ENCODE measurements around the gene MLXIP.
"Not testable (repeated sequence)": the region's sequence is repeated elsewhere in the genome, so short reads cannot be mapped to it uniquely, and the experiment has no call there.

Gene MLXIP, protein sequence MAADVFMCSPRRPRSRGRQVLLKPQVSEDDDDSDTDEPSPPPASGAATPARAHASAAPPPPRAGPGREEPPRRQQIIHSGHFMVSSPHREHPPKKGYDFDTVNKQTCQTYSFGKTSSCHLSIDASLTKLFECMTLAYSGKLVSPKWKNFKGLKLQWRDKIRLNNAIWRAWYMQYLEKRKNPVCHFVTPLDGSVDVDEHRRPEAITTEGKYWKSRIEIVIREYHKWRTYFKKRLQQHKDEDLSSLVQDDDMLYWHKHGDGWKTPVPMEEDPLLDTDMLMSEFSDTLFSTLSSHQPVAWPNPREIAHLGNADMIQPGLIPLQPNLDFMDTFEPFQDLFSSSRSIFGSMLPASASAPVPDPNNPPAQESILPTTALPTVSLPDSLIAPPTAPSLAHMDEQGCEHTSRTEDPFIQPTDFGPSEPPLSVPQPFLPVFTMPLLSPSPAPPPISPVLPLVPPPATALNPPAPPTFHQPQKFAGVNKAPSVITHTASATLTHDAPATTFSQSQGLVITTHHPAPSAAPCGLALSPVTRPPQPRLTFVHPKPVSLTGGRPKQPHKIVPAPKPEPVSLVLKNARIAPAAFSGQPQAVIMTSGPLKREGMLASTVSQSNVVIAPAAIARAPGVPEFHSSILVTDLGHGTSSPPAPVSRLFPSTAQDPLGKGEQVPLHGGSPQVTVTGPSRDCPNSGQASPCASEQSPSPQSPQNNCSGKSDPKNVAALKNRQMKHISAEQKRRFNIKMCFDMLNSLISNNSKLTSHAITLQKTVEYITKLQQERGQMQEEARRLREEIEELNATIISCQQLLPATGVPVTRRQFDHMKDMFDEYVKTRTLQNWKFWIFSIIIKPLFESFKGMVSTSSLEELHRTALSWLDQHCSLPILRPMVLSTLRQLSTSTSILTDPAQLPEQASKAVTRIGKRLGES

DNA sequence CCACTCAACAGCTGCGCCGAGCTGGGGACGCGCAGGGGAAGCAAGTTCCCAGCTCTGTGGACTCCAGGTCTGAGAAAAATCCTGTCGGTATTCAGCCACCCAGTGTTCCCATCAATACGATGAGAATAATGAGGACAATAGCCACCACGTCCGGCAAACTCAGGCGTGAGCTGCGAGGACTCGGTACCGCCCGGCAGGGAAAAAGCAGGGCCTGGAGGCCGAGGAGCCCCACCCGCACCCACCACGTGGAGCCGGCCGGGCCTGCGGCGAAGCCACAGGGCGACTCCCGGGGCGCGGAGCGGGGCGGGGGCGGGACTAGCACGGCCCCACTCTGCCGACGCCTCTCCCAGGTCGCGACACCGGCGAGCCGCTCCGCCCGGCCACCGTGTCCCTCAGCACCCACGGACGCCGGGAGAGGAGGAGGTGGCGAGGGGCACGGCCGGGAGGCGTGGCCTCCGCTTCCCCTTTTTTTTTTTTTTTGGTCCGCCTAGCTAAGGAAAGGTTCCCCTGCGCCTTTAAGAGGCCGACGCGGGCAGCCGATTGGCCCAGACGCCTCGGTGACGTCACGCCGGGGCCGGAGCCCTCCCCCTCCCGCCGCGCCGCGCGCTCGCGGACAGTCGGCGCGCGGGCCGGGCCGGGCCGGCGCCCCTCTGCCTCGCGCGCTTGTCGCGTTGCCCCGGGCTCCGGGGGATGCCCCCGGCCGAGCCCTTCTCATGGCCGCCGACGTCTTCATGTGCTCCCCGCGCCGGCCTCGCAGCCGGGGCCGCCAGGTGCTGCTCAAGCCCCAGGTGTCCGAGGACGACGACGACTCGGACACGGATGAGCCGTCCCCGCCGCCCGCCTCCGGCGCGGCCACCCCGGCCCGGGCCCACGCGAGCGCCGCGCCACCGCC is at the start of gene MLXIP:
Gene MLXIP (plus strand): TSS at position 616 of the 892 bp plus-strand sequence. CDS start 98 bp downstream, at position 714.
- DNase-seq (ENCODE audit: low read depth in 3 of 3), result peak; percentile 80 to 82 (median 82)

DNA sequence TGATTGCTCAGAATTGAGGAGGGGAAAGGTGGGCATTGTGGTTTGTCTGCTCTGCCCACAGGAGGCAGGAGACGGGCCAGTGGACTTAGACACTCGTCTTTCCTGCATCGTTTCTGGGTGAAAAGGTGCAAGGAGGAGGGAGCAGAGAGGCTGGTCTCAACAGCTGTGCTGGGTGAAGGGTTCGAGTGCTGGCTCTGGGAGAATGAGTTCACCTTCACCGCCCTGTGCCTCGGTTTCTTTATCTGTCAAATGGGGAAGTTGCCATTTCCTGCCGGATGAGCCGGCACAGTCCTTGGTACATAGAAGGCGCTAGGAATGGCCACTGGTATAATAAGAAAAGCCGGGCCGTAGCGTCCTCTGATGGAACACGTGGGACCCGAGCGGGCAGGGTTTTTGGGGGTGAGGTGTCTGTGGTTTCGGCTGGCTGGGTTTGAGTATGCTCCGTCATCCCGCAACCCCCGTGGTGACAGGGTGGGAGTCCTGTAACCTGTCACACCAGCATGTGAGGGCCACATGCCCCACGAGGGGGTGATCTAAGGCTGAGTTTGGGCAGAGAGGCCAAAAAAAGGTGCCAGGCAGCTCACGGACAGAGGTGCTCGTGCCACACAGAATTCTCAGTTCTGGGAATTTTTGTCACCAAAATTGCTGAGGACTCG is 49.5 kb upstream of the MLXIP start:
- DNase-seq (ENCODE audit: low read depth in 3 of 3), result no peak

DNA sequence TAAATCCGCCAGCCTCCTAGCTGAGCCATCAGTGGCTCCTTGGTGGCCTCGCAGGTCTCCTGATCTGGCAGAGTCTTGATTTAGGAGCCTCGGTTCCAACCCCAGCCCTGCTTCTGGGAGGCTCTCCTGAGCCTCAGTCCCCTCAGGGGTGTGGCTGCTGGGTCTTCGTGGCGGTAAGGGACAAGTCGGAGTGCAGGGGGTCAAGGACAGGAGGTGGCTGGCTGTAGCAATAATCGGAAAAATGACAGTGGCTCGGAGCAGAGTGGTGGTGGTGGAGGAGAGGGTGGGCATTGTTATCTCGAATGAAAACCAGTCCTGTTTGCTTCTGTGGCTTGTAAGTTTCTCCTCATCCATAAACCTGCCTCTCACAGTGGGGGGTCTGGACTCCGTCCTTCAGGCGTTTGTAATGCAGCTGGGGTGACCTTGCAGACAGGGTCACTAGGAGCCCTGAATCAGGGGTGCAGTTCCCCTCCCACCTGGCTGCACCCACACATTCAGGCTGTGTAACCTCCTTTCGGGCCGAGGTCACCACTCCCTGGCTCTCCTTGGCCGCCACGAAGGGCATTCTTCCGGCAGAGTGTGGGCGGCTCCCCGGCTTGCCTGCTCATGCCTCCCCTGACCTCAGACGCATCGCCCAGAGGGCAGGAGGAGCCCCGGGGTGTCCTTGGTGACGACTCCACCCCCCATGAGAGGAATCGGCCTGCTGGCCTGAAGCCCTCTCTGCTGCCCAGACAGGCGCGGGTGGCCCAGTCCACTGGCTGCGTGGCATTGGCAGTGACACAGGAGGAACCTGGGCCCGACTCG is 48.7 kb upstream of the MLXIP start:
- DNase-seq (ENCODE audit: low read depth in 3 of 3), result no peak

DNA sequence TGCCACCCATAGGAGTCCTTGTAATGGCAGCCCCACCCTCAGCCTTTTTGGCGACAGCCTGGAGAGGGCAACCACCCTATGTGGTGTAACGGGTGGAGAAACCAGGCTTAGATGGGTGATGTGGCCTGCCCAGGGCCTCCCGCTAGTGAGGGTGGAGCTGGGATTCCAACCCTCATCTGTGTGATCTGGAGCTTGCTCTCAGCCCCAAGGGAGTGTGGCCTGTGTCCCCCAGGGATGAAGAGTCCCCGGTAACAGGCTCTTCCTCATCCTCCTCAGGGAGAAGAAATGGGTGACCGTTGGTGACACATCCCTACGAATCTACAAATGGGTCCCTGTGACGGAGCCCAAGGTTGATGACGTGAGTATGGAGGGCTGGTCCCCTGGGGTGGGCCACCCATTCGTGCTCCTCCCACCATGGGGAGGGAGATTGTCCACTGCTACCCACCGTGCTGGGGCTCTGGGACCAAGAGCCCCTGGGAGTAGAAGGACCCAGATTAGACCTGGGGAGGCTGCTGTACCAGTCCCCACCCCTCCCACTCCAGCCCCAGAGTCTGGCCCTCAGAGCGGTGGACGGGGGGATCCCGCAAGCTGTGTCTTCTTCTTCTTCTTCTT is 48.0 kb upstream of the MLXIP start:
- DNase-seq (ENCODE audit: low read depth in 3 of 3), result no peak

DNA sequence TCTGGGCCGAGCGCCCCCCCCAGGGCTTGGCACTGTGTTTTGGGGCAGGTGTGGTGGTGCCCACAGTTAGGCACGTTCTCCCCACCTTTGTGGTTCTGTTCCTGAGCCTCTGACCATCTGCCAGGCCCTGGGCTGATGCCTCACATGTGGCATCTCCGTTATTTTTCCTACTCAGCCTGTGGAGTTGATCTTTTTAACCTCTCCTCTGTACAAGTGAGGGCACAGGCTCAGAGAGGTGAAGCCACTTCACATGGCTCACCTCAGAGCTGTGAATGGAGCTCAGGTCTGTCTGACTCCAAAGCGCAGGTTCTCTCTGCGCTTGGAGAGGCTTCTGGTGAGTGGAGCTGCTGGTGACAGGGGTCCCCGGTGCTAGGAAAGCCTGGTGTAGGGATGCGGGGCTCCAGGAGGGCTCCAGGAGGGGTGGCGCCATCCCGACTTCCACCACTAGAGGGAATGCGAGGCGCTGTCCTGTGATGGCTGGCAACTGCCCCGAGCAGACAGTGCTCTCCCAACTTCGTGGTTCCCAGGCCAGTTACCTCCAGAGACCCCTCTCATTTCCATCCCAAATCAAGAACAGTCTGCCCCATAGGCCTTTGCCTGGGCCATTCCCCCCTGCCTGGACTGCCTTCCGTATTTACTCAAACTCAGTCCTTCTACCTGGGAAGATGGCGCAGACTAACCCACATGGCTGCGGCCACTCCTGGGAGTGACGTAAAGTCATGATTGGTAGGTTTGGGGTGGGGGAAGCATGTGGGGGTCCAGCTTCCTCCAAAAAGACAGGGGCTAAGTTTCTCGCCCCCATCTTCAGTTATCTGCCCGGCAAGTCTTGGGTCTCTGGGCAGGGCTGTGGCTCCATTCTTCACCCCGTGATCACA is 47.0 kb upstream of the MLXIP start:
- DNase-seq (ENCODE audit: low read depth in 3 of 3), result peak in 2 of 3 experiments; percentile 30 to 38

DNA sequence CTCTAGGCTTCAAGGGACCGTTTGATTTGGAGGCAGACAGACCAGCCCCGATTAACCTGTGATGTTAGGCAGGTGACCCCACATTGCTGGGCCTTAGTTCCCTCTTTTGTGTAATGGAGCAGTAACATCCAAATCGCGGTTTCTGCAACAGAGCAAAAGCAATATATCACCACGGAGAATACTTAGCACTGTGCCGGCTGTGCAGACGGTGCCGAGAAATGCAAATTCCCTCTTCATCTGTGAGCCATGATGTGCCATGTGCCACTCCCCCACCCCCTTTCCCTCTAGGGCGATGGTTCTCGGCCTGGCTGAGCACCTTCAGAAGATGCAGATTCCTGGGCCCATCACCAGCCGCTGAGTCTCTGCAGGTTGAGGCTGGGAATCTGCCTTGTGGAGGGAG is 46.0 kb upstream of the MLXIP start:
- DNase-seq (ENCODE audit: low read depth in 3 of 3), result no peak

DNA sequence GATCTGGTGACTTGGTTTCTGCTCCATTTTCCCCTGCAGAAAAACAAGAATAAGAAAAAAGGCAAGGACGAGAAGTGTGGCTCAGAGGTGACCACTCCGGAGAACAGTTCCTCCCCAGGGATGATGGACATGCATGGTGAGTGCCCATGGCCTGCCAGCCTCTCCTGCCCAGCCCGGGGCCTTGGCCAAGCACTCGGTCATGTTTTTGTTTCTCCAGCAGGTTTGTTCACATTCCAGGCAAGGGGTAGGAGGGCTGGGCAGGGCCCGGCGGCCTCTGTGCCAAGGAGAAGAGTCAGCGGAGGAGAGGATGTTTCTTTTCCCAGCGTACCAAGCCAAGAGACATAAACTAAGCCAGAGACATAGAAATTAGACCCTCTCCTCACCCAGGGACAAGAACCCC is 43.3 kb upstream of the MLXIP start:
- no peak for DNase-seq (ENCODE audit: low read depth in 3 of 3)

DNA sequence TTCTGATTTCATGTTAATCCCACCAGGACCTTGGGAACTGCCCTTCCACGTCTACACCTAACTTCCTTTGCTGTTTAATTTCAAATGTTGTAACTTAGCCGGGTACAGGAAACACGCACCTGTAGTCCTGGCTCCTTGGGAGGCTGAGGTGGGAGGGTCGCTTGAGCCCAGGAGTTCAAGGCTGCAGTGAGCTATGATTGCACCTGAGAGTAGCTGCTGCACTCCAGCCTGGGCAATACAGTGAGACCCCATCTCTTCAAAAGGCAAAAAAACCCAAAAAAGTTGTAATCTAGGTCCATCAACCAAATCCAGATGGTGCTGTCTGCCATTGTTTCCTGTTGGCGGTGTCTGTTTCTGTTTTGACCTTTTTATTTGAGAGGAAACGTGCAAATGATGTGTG is 42.4 kb upstream of the MLXIP start:
- no peak for DNase-seq (ENCODE audit: low read depth in 3 of 3)

DNA sequence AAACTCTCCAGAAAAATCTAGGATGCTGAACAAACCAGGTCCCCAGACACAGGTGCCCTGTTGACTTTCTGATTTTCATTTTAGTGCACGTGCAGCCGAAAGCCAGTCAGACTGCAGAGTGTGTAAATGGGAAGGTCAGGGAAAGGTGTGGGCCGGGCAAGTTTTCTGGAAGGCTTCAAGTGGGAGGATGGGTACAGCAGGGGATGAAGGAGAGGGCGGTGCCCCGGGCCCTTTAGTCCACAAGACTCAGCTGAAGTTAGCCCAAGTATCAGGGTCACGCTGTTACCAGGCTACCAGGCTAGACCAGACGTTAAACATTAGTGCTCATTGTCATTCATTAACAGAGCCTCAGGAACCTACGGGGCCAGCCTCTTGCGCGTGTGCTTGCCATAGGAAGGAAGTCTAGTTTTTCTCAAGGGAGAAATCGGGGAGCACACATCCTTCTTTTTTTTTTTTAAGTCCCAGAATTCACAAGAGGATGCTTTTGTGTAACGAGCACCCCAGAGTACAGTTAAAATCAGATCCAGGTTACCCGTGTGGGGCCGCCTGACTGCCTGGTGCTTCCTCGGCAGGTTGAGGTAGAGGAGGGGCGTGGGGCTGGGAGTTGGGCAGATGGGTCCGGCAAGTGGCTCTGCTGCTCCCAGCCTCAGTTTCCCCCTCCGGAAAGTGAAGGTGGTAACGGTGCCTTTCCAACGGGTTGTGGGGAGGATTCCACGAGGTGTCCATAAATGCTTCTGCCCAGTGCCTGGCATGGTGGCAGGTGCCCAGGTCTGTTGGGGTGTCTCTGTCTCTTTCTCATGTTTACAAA is 37.8 kb upstream of the MLXIP start:
- no peak for DNase-seq (ENCODE audit: low read depth in 3 of 3)

DNA sequence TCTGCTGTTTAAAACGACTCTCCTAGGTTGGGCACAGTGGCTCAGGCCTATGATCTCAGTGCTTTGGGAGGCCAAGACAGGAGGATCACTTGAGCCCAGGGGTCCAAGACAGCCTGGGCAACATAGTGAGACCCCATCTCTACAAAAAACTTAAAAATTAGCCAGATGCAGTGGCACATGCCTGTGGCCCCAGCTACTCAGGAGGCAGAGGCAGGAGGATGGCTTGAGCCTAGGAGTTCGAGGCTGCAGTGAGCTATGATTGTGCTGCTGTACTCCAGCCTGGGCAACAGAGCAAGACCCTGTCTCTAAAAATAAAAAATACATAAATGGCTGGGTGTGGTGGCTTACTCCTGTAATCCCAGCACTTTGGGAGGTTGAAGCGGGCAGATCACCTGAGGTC is 37.1 kb upstream of the MLXIP start:
- not testable (repeated sequence) for DNase-seq (ENCODE audit: low read depth in 3 of 3)

DNA sequence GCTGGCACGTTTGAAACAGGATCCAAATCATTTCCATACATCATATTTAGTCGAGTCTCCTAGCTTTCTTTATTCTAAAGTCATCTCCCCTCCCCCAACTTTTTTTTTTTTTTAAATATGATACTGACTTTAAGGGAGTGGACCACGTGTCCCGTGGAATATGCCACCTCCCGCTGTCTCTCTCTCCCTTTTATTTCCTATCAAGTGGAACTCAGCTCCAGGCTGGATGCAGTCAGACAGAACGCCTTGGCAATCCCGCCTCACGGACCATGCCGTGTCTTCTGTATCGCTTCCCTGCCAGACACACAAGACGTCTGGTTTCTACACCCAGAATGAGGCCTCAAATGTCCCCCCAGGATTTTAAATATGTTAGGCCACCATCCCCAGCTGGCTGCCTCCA is 35.6 kb upstream of the MLXIP start:
- no peak for DNase-seq (ENCODE audit: low read depth in 3 of 3)

DNA sequence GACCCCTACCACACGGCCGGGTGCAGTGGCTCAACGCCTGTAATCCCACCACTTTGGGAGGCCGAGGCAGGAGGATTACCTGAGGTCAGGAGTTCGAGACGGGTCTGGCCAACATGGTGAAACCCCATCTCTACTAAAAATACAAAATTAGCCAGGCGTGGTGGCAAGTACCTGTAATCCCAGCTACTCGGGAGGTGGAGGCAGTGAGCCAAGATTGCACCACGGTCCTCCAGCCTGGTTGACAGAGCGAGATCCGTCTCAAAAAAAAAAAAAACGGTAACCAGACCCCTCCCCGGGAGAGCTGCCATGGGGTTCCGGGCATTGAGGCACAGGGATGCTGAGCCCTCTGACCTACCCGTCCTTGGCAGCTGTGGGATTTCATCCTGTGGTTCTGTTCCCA is 35.1 kb upstream of the MLXIP start:
- no peak for DNase-seq (ENCODE audit: low read depth in 3 of 3)

DNA sequence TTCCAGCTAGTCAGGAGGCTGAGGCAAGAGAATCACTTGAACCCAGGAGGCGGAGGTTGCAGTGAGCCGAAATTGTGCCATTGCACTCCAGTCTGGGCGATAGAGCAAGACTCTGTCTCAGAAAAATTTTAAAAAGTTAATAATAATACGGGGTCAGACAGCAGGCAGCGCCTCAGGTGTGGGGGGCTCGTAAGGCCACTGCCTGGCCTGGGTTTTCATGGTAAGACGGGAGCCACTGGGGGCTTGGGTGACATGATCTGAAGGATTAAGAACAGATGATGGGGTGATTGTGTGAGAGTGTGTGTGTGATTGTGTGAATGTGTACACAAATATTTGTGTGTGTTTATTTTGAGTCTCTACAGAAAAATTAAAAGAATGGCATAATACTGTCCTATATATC is 33.3 kb upstream of the MLXIP start:
- no peak for DNase-seq (ENCODE audit: low read depth in 3 of 3)

DNA sequence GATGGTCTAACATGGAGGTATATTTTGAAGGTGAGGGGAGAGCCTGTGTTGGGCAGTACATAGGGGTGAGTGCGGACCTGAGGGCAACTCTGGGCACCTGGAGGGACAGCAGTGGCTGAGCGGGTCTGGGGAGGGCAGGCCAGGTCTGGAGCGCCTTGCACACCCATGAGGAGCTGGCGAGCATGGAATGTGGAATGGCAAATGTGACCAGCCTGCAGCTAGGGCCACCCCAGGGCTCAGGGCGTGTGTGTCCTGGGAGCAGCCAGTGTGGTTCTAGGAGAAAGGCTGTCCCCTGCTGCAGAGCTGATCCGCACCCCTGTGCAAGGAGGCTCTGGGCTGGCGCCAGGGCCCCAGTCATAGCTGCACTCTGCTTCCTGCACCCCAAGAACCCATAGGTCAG is 32.4 kb upstream of the MLXIP start:
- DNase-seq (ENCODE audit: low read depth in 3 of 3), result no peak

DNA sequence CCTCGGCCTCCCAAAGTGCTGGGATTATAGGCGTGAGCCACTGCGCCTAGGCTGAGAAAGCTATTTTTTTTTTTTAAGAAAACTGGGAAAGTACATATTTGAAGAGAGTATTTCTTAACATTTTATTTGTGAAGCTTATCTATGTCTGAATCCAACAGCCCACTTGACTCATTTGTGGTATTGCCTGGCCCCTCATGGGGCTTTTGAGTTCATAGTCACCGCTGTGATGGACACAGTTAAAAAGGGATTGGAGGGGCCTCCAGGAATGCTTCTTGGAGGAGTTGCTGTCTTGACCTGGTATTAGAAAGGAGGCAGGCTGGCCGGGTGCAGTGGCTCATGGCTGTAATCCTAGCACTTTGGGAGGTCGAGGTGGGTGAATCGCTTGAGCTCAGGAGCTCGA is 30.4 kb upstream of the MLXIP start:
- DNase-seq (ENCODE audit: low read depth in 3 of 3), result no peak

DNA sequence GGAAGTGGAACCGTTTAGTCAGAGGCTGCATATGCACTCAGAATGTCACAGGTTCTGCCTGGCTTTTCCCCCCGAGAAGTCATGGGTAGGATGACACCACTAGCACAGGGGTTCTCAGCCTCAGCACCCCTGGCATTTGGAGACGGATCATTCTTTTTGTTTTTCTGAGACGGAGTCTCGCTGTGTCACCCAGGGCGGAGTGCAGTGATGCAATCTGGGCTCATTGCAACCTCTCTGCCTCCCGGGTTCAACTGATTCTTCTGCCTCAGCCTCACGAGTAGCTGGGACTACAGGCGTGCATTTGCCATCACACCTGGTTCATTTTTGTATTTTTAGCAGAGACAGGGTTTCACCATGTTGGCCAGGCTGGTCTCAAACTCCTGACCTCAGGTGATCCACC is 28.7 kb upstream of the MLXIP start:
- no peak for DNase-seq (ENCODE audit: low read depth in 3 of 3)

DNA sequence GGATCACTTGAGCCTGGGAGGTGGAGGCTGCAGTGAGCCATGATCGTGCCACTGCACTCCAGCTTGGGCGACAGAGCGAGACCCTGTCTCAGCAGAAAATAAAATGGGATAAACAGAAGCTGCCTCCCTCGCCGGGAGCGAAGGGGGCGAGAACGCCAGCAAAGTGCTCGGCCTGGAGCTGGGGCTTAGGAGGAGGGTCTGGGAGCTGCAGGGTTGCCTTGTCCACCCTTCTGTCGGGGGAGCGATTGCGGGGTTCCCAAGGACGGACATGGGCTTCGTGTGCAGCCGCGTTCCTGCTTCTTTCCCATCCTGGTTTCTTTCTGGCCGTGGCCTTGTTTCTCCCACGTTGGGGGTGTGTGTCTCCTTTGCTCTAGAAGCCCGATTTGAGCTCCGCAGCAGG is 27.9 kb upstream of the MLXIP start:
- no peak for DNase-seq (ENCODE audit: low read depth in 3 of 3)

DNA sequence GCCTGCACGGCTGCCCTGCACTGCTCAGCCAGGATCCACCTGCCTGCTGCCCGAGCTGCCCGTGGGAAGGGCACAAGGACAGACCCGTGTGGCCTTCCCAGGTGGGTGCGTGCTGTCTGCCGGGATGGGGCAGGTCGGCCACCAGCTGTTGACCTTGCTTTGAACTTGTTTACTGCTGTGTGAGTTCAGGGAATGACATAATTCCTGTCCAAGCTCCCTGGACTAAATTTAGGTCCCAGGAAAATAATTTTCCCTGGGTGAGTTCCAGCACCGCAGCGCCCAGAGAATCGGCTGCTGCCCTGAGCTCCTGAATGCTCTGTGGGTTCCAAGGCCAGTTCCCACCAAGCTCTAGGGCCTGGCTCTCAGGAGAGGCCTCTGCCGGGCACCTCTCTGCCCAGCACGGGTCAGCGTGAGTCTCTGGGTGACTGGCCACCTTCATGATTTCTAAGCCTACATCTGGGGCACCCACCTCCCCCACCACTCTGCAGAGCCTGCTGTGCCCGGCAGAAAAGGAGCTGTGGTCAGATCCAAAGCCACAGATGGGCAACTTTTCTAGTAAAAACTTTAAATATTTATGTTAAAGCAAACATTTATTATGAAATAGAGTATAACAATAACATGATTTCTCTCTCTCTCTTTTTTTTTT is 27.2 kb upstream of the MLXIP start:
- no peak for DNase-seq (ENCODE audit: low read depth in 3 of 3)

Data from stimulated activated CD4-positive, alpha-beta T cell treated with anti-CD3 and anti-CD28 coated beads, TNF-alpha, amount 100 ng/mL, for 4 hours (primary cell).